Keratinocyte (primary cell): ENCODE data around the gene PTCD2.

ENCODE experiments used
- CTCF ChIP-seq, 3 experiments: IDR thresholded peaks in 1 of 3; conservative IDR thresholded peaks in 1 of 3; optimal IDR thresholded peaks in 1 of 3; 2 replicates in 2 of 3; 3 replicates in 1 of 3; pipeline versions ENCODE3 to v1.5.1; 2011; ENCODE audit warnings: low read length in 3 of 3, mild to moderate bottlenecking in 3 of 3, moderate library complexity in 2 of 3, control low read depth in 1 of 3, inconsistent platforms in 1 of 3; ENCODE audit not compliant: insufficient read depth in 2 of 3; ENCODE audit errors: extremely low read depth in 1 of 3
- EZH2 ChIP-seq: IDR thresholded peaks from one replicate; pipeline ENCODE4 v1.6.1; 2012; ENCODE audit warnings: inconsistent platforms, mild to moderate bottlenecking, low read length, moderate library complexity

GRCh38 chr5:72380492-72381274 lies 60.5 kb downstream of the PTCD2 start:
- TF ChIP-seq CTCF (optimal IDR thresholded peaks at IDR 0.05 in 1 of 3, IDR thresholded peaks at IDR 0.05 in 1 of 3, conservative IDR thresholded peaks at IDR 0.05 in 1 of 3; ENCODE audit: extremely low read depth in 1 of 3, insufficient read depth in 2 of 3, low read length in 3 of 3) (no peak), EZH2 (no peak)
